Measurements from ENCODE around the gene IGF1.

DNA sequence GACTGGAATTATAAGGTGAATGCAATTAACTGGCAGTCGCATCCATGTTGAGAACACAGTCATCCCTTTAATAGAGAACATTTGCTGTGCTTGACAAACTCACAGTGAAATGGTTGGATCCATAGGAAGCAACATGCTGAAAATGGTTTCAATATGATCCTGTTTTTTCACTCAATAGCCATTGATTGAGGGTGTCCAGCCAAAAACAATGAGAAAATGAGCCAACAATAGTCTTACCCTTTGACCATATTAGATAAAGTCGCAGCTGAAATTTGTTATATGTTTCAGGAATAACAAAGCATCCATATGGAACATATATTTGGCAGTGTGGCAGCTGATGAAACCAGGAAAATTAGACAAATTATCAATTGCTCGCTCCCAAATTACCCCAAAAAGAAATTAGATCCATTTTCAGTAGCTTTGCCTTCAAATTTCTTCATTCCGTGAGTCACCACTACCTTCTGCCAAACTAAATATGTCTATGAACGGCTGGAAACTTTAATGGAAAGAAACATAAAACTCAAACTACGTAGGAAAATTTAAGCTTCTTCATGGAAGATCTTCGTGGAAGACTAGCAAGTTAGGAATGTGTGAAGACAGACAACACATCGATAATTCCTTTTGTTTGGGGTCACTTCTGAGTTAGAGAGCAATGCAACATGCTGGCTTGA is 17.4 kb downstream of the IGF1 start:
- no peak for TF ChIP-seq TEAD4 (IDR thresholded peaks at IDR 0.05)
- TF ChIP-seq NFIC (IDR thresholded peaks at IDR 0.05), result no peak
- TF ChIP-seq TAF1 (IDR thresholded peaks at IDR 0.05; ENCODE audit: low read depth), result no peak
- TF ChIP-seq EP300 (IDR thresholded peaks at IDR 0.05; ENCODE audit: borderline replicate concordance), result no peak
- no peak for TF ChIP-seq FOXM1 (IDR thresholded peaks at IDR 0.05; ENCODE audit: borderline replicate concordance, low read depth)
- no peak for TF ChIP-seq YY1 (IDR thresholded peaks at IDR 0.05; ENCODE audit: low read depth)
- TF ChIP-seq, protein P1, sequence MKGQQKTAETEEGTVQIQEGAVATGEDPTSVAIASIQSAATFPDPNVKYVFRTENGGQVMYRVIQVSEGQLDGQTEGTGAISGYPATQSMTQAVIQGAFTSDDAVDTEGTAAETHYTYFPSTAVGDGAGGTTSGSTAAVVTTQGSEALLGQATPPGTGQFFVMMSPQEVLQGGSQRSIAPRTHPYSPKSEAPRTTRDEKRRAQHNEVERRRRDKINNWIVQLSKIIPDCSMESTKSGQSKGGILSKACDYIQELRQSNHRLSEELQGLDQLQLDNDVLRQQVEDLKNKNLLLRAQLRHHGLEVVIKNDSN (IDR thresholded peaks at IDR 0.05), result no peak
- TF ChIP-seq, protein P2, sequence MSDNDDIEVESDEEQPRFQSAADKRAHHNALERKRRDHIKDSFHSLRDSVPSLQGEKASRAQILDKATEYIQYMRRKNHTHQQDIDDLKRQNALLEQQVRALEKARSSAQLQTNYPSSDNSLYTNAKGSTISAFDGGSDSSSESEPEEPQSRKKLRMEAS (IDR thresholded peaks at IDR 0.05), result no peak
- TF ChIP-seq TCF12 (IDR thresholded peaks at IDR 0.05; ENCODE audit: low read depth), result no peak
- TF ChIP-seq, protein P3, sequence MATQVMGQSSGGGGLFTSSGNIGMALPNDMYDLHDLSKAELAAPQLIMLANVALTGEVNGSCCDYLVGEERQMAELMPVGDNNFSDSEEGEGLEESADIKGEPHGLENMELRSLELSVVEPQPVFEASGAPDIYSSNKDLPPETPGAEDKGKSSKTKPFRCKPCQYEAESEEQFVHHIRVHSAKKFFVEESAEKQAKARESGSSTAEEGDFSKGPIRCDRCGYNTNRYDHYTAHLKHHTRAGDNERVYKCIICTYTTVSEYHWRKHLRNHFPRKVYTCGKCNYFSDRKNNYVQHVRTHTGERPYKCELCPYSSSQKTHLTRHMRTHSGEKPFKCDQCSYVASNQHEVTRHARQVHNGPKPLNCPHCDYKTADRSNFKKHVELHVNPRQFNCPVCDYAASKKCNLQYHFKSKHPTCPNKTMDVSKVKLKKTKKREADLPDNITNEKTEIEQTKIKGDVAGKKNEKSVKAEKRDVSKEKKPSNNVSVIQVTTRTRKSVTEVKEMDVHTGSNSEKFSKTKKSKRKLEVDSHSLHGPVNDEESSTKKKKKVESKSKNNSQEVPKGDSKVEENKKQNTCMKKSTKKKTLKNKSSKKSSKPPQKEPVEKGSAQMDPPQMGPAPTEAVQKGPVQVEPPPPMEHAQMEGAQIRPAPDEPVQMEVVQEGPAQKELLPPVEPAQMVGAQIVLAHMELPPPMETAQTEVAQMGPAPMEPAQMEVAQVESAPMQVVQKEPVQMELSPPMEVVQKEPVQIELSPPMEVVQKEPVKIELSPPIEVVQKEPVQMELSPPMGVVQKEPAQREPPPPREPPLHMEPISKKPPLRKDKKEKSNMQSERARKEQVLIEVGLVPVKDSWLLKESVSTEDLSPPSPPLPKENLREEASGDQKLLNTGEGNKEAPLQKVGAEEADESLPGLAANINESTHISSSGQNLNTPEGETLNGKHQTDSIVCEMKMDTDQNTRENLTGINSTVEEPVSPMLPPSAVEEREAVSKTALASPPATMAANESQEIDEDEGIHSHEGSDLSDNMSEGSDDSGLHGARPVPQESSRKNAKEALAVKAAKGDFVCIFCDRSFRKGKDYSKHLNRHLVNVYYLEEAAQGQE (IDR thresholded peaks at IDR 0.05; ENCODE audit: low read depth), result no peak
- no peak for TF ChIP-seq RAD21 (IDR thresholded peaks at IDR 0.05; ENCODE audit: low read depth)
- TF ChIP-seq CEBPB (IDR thresholded peaks at IDR 0.05), result no peak

All from Ishikawa (cell line).